Stimulated activated effector memory CD8-positive, alpha-beta T cell treated with anti-CD3 and anti-CD28 coated beads, Interleukin-12 subunit alpha, Interleukin-12 subunit beta, amount 100 ng/mL, for 72 hours (primary cell): Measurements from ENCODE around the gene GTPBP6.
"Not testable (repeated sequence)": the region's sequence is repeated elsewhere in the genome, so short reads cannot be mapped to it uniquely, and the experiment has no call there.

Experiments used
- ATAC-seq: fragments of 150-1000 bp; cut with Tn5 transposase; 2 replicates; pipeline ENCODE4 v1.10.0; 2021
- DNase-seq, 2 donors: peaks; one replicate each; pipeline ENCODE4 v3.0.0; 2021 to 2022; ENCODE audit warnings: low spot score in 2 of 2
- H3K27ac Mint-ChIP-seq: one replicate; pipeline ENCODE4 v1.8.0; 2022; ENCODE audit warnings: mild to moderate bottlenecking, mixed read lengths
- H3K36me3 Mint-ChIP-seq: one replicate; pipeline ENCODE4 v1.8.0; 2022; ENCODE audit warnings: mild to moderate bottlenecking, mixed read lengths
- H3K4me1 Mint-ChIP-seq: one replicate; pipeline ENCODE4 v1.8.0; 2022; ENCODE audit warnings: mixed read lengths
- H3K4me3 Mint-ChIP-seq: one replicate; pipeline ENCODE4 v1.8.0; 2022; ENCODE audit warnings: mild to moderate bottlenecking, mixed read lengths
- H3K9me3 Mint-ChIP-seq: one replicate; pipeline ENCODE4 v1.8.0; 2022; ENCODE audit warnings: mixed read lengths

Gene GTPBP6

DNA sequence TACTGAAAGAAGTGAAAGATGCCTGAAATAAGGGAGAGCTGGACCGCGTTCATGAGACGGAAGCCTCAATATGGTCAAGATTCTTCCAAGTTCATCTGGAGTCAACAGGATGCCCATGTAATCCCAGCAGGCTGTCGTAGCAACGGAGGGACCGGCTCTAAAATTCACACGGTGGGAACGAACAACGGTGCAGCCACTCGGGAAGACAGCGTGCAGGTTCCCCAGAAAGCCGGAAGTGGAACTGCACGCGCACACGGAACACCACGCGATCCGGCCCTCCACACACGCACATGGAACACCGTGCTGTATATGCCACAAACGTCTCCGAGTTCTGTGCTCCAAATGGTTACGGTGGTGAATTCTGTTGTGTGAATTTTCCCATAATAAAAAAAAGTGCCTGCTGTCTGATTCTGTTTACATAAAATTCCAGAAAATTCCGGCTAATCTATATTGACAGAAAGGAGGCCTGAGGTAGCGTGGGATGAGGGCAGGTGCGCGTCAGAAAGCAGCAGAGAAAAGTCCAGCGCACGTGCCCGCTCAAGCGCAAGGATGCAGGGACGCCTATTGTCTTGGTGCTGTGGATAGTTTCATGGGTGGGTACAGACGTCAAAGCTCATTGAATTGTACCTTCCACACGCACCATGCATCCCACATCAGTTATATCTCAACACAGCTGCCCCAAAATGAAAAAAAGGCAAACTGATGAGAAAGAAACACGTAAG is 36.9 kb upstream of the GTPBP6 start:
- H3K27ac Mint-ChIP-seq, result no peak overlapping the region
- ATAC-seq, result no peak
- H3K36me3 Mint-ChIP-seq, result no peaks in the 10 kb centered on the region

DNA sequence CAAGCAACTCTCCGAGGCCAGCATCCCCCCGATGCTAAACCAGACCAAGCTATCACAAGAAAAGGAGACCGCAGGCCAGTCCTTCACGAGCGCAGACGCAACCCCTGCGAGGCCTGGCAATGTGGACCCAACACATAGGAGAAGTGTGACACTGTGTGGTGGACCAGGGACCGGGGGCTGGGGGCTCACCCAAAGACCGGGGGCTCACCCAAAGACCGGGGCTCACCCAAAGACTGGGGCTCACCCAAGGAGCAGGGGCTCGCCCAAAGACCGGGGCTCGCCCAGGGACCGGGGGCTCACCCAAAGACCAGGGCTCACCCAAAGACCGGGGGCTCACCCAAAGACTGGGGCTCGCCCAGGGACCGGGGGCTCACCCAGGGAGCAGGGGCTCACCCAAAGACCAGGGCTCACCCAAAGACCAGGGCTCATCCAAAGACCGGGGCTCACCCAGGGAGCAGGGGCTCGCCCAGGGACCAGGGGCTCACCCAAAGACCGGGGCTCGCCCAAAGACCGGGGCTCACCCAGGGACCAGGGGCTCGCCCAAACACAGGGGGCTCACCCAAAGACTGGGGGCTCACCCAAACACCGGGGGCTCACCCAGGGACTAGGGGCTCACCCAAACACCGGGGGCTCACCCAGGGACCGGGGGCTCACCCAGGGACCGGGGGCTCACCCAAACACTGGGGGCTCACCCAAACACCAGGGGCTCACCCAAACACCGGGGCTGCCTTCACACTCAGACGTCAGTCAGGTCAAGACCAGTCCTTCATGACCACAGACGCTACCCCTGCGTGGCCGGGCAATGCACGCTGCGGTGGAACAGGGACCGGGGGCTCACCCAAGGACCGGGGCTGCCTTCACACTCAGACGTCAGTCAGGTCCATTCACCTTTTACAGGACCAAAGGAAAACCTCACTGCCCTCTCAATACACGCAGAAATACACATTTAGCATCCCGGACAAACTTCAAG is 35.3 kb upstream of the GTPBP6 start:
- no peak for DNase-seq
- Mint-ChIP-seq H3K9me3 (peaks cover 3% of the 10 kb centered on the region), H3K27ac (peak overlapping the region; percentile 29), H3K36me3 (no peaks in the 10 kb centered on the region), H3K4me1 (peaks cover 17% of the 10 kb centered on the region), H3K4me3 (no peak overlapping the region)
- ATAC-seq, result no peak

More for the DNA sequence above, 36.9 kb upstream of the GTPBP6 start:
- Mint-ChIP-seq H3K4me1 (peaks cover 17% of the 10 kb centered on the region), H3K4me3 (no peak overlapping the region), H3K9me3 (peaks cover 6% of the 10 kb centered on the region)
- DNase-seq, result no peak

DNA sequence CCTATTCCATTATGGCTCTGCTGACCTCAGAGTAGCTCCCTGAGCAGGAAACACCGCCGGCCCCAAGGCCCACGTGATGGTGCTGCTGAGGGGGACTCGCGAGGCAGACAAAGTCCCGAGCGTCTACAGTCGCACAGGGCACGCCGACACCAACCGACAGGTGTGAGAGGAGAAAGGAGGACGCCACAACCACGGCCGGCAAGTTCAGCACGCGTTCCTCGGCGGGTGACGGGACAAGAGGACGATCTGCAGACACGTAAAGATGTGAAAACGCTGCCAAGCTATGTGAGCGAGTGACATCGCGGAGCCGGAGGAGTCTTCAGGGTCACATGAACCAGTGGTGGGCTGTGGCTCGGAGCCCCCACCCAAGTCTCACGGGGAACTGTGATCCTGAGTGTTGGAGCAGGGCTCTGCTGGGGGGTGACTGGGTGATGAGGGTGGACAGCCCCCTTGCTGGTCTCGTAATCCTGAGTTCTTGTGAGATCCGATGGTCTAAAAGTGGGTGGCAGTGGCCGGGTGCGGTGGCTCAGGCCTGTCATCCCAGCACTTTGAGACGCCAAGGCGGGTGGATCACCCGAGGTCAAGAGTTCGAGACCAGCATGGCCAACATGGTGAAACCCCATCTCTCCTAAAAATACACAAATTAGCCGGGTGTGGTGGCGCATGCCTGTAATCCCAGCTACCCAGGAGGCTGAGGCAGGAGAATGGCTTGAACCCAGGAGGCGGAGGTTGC is 34.2 kb upstream of the GTPBP6 start:
- ATAC-seq (no peak), DNase-seq (no peak)
- H3K4me1 Mint-ChIP-seq, result peaks cover 20% of the 10 kb centered on the region
- peak overlapping the region; percentile 34 for H3K27ac Mint-ChIP-seq
- no peaks in the 10 kb centered on the region for H3K36me3 Mint-ChIP-seq
- H3K9me3 Mint-ChIP-seq, result peaks cover 3% of the 10 kb centered on the region
- no peak overlapping the region for H3K4me3 Mint-ChIP-seq

DNA sequence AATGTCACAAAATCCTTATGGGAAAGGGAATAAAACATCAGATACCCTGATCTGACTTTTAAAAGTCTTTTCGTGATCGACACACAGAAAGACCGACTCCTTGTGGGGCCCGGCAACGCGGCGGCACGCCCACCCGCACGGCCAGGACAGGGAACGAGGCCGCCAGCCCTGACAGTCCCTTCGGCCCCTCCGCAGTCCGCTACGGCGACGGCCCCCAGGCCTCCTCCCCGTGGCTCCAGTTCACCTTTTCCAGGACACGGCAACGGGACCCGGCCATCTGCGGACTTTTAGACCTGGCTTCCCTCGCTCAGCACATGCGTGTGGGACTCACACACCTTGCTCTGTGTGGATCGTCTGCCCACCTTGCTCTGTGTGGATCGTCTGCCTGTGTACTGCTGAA is 33.6 kb upstream of the GTPBP6 start:
- no peaks in the 10 kb centered on the region for H3K9me3 Mint-ChIP-seq

DNA sequence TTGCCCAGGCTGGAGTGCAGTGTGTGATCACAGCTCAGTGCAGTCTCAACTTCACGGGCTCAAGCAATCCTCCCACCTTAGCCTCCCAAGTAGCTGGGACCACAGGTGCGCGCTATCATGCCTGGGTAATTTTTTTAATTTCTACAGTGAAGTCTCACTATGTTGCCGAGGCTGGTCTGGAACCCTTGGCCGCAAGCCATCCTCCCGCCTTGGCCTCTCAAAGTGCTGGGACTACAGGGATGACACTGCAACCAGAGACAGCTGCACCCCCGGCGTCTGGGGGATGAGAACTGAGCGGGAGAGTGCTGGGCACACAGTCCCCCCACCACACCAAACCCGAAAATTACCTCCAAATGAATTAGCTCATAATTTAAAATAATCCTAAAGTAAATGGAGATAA is 33.1 kb upstream of the GTPBP6 start:
- H3K27ac Mint-ChIP-seq, result no peak overlapping the region
- ATAC-seq (no peak), DNase-seq (no peak)
- H3K4me1 Mint-ChIP-seq, result peaks cover 10% of the 10 kb centered on the region
- no peaks in the 10 kb centered on the region for H3K36me3 Mint-ChIP-seq
- H3K4me3 Mint-ChIP-seq, result no peak overlapping the region
- no peaks in the 10 kb centered on the region for H3K9me3 Mint-ChIP-seq

More for the DNA sequence above, 33.6 kb upstream of the GTPBP6 start:
- H3K36me3 Mint-ChIP-seq, result no peaks in the 10 kb centered on the region
- no peak for ATAC-seq
- no peak overlapping the region for H3K27ac Mint-ChIP-seq
- no peak for DNase-seq
- H3K4me3 Mint-ChIP-seq, result no peak overlapping the region
- peaks cover 15% of the 10 kb centered on the region for H3K4me1 Mint-ChIP-seq

DNA sequence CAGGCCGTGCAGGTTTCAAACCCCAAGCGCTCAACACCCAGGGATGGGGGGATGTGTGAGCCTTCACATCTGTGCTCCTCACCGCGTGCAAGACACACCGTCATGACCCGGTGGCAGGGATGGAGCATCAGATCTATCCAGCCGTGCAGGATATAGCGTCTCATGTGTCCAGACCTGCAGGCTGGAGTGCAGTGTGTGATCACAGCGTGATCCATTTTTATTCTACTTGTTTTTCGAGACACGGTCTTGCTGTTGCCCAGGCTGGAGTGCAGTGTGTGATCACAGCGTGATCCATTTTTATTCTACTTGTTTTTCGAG is 32.7 kb upstream of the GTPBP6 start:
- H3K36me3 Mint-ChIP-seq, H3K27ac Mint-ChIP-seq, ATAC-seq, H3K9me3 Mint-ChIP-seq, DNase-seq, H3K4me3 Mint-ChIP-seq, H3K4me1 Mint-ChIP-seq: not testable (repeated sequence)

DNA sequence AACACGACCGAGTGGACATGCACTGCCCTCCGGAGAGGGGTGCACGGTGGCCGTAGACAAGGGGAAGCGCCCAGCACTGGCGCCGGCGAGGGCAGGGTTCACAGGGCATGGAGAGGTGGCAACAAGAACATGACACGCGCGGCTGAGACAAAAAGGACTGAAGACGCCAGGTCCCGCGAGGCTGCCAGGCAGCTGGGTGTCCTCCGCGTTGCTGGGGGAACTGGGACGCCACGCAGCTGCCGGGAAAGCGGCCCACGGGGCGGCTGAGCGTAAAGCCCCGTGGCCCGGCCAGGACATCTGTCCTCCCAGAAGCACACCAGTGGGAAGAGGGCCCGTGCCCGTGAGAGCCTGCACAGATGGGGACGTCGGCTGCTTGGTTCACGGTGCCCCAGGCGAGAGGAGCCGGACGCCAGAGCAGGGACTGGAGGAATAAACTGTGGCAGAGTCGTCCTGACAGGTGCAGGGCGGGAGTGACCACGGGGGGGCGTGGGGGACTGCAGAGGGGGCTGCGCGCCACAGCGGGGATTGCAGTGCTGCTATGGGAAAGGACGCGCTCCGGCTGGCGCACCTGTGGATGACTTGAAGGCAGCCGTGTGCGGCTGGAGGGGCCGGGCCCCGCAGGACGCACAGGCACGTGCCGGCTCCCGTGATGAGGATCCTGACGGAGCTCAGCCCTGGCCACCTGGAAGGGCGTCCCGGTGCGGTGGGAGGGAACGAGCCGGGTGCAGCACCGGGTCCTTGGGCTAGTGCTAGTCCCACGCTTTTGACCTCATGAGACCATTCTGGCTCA is 32.1 kb upstream of the GTPBP6 start:
- Mint-ChIP-seq H3K36me3 (no peaks in the 10 kb centered on the region), H3K27ac (no peak overlapping the region), H3K4me1 (peaks cover 5% of the 10 kb centered on the region), H3K4me3 (no peak overlapping the region), H3K9me3 (no peaks in the 10 kb centered on the region)
- no peak for ATAC-seq
- DNase-seq, result no peak

DNA sequence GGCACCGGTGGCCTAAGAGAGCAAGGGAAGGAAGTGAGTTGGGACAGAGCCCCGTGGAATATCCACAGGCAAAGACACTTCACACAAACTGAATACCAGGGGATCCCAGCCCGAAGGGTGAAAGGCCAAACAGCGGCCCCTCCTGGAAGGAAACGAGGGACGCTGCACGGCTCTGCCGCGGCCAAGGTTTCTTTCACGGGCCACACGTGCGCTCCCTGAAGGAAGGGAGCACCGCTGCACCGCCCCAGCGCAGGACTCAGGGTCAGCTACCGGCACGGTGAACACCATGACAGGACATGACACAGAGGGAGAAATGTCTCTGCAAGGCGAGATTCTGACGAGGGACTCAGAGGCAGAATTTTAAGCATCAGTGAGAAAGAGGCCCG is 31.5 kb upstream of the GTPBP6 start:
- Mint-ChIP-seq H3K4me1 (peaks cover 5% of the 10 kb centered on the region), H3K4me3 (no peak overlapping the region), H3K9me3 (no peaks in the 10 kb centered on the region), H3K27ac (no peak overlapping the region), H3K36me3 (no peaks in the 10 kb centered on the region)
- ATAC-seq (no peak), DNase-seq (no peak)

DNA sequence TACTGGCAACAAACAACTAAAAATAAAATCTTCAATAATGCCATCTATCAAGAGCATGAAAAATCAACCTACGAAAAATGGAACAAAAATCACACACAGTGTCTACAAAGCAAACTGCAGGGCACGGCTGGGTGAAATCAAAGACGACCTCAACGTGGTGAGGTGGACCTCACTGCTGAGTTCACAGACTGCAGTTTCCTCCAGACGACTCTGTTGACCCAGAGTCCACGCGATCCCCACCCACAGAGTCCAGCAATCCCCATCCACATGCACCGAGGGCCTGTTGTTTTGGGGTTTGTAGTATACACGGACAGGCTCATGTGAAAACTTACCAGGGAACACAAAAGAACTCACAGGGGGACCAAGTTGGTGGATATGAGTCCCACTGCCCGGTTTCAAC is 31.1 kb upstream of the GTPBP6 start:
- Mint-ChIP-seq H3K27ac (no peak overlapping the region), H3K4me1 (peaks cover 5% of the 10 kb centered on the region)

DNA sequence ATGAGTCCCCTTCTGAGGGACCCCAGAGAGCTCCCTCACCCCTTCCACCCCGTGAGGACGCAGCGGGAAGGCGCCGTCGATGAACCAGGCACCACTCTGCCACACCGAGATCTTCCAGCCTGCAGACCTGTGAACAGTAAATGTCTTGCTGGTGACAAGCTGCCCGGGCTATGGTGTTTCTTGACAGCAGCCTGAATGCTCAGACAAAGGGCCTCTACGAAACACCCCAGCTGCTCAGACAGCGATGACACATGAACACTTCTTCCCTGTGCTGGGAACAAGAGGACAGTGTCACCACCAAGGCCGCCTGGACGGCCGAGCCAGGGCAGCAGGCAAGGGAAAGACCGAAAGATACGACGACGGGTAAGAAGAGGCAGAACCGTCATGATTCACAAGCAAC is 30.6 kb upstream of the GTPBP6 start:
- DNase-seq (no peak), ATAC-seq (no peak)
- Mint-ChIP-seq H3K4me1 (peaks cover 5% of the 10 kb centered on the region), H3K9me3 (no peaks in the 10 kb centered on the region), H3K27ac (no peak overlapping the region), H3K36me3 (no peaks in the 10 kb centered on the region), H3K4me3 (no peak overlapping the region)

More for the DNA sequence above, 31.1 kb upstream of the GTPBP6 start:
- Mint-ChIP-seq H3K4me3 (no peak overlapping the region), H3K36me3 (no peaks in the 10 kb centered on the region), H3K9me3 (no peaks in the 10 kb centered on the region)
- DNase-seq, result no peak
- no peak for ATAC-seq

DNA sequence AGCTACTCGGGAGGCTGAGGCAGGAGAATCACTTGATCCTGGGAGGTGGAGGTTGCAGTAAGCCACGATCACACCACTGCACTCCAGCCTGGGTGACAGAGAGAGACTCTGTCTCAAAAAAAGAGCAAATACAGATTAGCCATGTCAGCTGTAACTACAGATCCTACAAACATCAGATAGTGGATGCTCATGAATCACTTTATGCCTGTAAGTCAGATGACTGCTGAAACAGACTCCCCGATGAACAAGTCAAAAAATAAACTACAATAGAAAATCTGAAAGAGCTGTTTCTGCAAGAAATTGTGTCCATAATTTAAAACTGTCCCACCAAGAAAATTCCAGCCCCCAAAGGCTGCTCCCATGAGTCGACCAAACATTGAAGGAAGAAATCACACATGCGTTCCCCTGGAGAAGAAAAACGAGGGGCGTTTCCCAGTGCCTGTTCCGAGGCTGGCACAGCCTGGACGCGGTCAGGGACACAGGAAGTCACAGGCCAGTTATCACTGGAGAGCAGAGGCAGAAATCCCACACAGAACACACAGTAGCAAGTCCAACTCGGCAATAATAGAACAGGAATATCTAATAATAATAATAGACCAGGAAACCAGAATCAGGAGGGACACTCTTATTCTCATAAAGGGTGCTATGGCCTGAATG is 30.0 kb upstream of the GTPBP6 start:
- H3K4me1 Mint-ChIP-seq, result peaks cover 5% of the 10 kb centered on the region
- no peaks in the 10 kb centered on the region for H3K36me3 Mint-ChIP-seq
- DNase-seq (no peak), ATAC-seq (no peak)
- H3K9me3 Mint-ChIP-seq, result no peaks in the 10 kb centered on the region
- no peak overlapping the region for H3K4me3 Mint-ChIP-seq
- no peak overlapping the region for H3K27ac Mint-ChIP-seq

DNA sequence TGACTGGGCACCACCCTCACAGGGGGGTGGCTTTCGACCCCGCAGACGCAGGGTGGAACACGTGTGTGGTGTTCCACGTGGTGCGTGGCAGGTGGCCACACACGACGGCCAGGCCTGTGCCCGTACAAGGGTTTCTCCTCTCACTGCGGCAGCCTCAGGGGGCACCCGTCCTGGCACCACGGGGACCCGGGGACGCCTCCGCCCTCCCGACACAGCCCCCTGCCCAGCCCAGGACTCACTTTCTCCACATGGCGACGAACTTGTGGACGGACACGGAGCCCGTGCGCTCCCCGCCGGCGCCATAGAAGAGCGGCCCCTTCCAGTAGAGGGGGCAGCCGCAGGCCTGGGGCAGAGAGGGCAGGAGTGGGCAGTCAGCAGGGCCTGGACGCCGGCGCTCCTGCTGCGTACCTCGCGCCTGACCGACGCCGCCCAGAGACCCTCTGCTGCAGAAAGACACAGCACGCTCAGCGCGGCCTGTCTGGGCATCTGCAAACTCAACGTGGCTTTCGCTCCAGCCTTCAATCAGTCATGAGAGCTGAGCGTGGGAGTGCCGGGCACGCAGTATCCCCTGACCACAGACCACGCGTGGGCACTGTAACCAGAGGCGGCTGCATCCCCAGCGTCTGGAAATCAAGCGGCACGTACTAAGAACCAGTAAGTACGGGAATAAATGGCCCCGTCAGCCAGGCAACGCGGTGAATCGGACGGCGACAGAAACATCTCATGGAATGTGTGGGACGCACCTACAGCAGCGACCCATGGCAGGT is 28.9 kb upstream of the GTPBP6 start:
- peaks cover 5% of the 10 kb centered on the region for H3K4me1 Mint-ChIP-seq
- no peak overlapping the region for H3K27ac Mint-ChIP-seq
- H3K4me3 Mint-ChIP-seq, result no peak overlapping the region
- H3K9me3 Mint-ChIP-seq, result no peaks in the 10 kb centered on the region
- no peak for ATAC-seq
- H3K36me3 Mint-ChIP-seq, result no peaks in the 10 kb centered on the region
- DNase-seq, result no peak

DNA sequence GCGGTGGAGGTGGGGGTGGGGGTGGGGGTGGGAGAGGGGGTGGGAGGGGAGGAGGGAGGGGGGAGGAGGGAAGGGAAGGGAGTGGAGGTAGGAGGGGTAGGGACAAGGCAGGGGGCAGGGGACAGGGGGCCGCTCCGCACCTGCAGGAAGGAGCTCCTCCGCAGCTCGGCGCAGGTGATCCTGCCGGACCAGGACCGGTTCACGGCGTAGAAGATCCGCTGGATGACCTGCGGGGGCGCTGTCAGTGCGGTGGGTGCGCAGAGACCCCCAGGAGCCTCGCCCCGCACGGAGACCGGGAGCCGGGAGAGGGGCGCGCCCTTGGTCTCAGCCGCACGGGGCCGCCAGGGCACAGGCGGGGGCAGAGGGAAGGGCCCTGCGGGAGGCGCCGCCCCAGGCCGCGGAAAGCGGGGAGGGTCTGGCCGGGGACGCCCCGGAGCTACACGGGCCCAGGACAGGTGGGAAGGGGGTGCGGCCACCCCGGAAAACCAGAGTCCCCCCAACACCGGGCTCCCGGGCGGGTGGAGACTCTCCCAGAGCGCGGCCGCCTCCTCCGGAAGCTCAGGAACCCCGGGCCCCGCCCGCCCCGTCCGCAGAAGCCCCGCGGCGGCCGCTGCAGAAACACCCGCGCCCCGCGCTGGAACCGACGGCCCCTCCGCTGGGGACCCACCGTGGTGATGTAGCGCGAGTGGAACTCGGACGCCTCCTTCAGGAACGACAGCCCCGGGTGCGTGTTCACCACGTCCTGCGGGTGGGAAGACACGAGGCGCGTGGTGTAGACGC is 27.6 kb upstream of the GTPBP6 start:
- H3K4me1 Mint-ChIP-seq, result peaks cover 5% of the 10 kb centered on the region
- no peak overlapping the region for H3K27ac Mint-ChIP-seq
- H3K9me3 Mint-ChIP-seq, result no peaks in the 10 kb centered on the region
- peaks cover 9% of the 10 kb centered on the region for H3K36me3 Mint-ChIP-seq
- no peak for DNase-seq
- H3K4me3 Mint-ChIP-seq, result no peak overlapping the region
- ATAC-seq, result no peak
